Subcutaneous adipose tissue (tissue), 4 donors: Measurements from ENCODE around the gene CCDC15. TPM values are rescaled to one million over a fixed set of nuclear protein-coding genes. Genes with fewer than 3 reads are reported as not detected.

ENCODE experiments used
- total RNA-seq, 4 donors: library from RNA; depleted of rRNA; stranded (reverse); fragments of >200 nt; gene quantifications; one replicate each; pipeline ENCODE4 v1.1.0, GENCODE V29; 2016
- TF ChIP-seq, protein P1 (sequence below): fragments of 450-650 bp; IDR thresholded peaks from one replicate; pipeline ENCODE4 v1.5.1; 2016; ENCODE audit warnings: low read depth, mild to moderate bottlenecking, control low read depth, antibody characterized with exemption, moderate library complexity

Gene CCDC15
- total RNA-seq, 4 donors from 2014 or later = 1.8 to 3.4 (median 2.6) TPM

DNA sequence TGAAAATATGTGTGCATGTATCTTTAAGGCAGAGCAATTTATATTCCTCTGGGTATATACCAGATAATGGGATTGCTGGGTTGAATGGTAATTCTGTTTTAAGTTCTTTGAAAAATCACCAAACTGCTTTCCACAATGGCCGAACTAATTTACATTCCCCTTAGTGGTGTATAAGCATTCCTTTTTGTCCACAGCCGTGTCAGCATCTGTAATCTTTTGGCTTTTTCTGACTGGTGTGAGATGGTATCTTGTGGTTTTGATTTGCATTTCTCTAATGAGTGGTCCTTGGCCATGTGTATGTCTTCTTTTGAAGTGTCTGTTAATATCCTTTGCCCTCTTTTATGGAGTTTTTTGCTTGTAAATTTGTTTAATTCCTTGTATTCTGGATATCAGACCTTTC lies 24.3 kb downstream of the CCDC15 start:
- TF ChIP-seq, protein P1, sequence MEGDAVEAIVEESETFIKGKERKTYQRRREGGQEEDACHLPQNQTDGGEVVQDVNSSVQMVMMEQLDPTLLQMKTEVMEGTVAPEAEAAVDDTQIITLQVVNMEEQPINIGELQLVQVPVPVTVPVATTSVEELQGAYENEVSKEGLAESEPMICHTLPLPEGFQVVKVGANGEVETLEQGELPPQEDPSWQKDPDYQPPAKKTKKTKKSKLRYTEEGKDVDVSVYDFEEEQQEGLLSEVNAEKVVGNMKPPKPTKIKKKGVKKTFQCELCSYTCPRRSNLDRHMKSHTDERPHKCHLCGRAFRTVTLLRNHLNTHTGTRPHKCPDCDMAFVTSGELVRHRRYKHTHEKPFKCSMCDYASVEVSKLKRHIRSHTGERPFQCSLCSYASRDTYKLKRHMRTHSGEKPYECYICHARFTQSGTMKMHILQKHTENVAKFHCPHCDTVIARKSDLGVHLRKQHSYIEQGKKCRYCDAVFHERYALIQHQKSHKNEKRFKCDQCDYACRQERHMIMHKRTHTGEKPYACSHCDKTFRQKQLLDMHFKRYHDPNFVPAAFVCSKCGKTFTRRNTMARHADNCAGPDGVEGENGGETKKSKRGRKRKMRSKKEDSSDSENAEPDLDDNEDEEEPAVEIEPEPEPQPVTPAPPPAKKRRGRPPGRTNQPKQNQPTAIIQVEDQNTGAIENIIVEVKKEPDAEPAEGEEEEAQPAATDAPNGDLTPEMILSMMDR = no peak

- TF ChIP-seq, protein P1 = no peak
Observed at GRCh38 chr11:124982043-124982442, 28.0 kb downstream of the CCDC15 start.

- TF ChIP-seq, protein P1 = no peak
Observed at GRCh38 chr11:124983674-124984511, 29.9 kb downstream of the CCDC15 start.

GRCh38 chr11:124984512-124984854 lies 30.5 kb downstream of the CCDC15 start:
- TF ChIP-seq, protein P1 = no peak

- TF ChIP-seq, protein P1 = no peak
Observed at GRCh38 chr11:124987096-124987495, 33.1 kb downstream of the CCDC15 start.

- TF ChIP-seq, protein P1 = no peak
Observed at GRCh38 chr11:124988063-124988462, 34.1 kb downstream of the CCDC15 start.

GRCh38 chr11:125001079-125001778 lies 47.2 kb downstream of the CCDC15 start:
- TF ChIP-seq, protein P1 = no peak
